Nephron (organoid): ENCODE data around the gene CUL4B.
A peak's percentile ranks its signal among the peaks of the same experiment; 100 is the strongest.

Experiments used
- H3K27ac Mint-ChIP-seq, 3 experiments: 2 replicates each; pipeline ENCODE4 v1.8.0; 2020; ENCODE audit warnings: mixed read lengths in 3 of 3, mild to moderate bottlenecking in 2 of 3, moderate library complexity in 1 of 3
- H3K27me3 Mint-ChIP-seq: 2 replicates; pipeline ENCODE4 v1.8.0; 2021; ENCODE audit warnings: low read depth, mild to moderate bottlenecking, moderate library complexity, mixed read lengths
- H3K36me3 Mint-ChIP-seq: 2 replicates; pipeline ENCODE4 v1.8.0; 2020; ENCODE audit warnings: low read depth, mixed read lengths
- H3K4me1 Mint-ChIP-seq: 2 replicates; pipeline ENCODE4 v1.8.0; 2020; ENCODE audit warnings: mixed read lengths
- H3K4me3 Mint-ChIP-seq, 3 experiments: 2 replicates each; pipeline ENCODE4 v1.8.0; 2020; ENCODE audit warnings: mild to moderate bottlenecking in 3 of 3, mixed read lengths in 3 of 3, moderate library complexity in 2 of 3
- H3K9me3 Mint-ChIP-seq: 2 replicates; pipeline ENCODE4 v1.8.0; 2020; ENCODE audit warnings: mixed read lengths
- TF ChIP-seq, protein P1 (sequence below), 3 experiments: fragments of 200-600 bp; sonication (generic); IDR thresholded peaks; one replicate each; pipeline ENCODE4 v1.5.0; 2021; ENCODE audit warnings: antibody characterized with exemption in 3 of 3; ENCODE audit not compliant: unreplicated experiment in 3 of 3

CUL4B gene

DNA sequence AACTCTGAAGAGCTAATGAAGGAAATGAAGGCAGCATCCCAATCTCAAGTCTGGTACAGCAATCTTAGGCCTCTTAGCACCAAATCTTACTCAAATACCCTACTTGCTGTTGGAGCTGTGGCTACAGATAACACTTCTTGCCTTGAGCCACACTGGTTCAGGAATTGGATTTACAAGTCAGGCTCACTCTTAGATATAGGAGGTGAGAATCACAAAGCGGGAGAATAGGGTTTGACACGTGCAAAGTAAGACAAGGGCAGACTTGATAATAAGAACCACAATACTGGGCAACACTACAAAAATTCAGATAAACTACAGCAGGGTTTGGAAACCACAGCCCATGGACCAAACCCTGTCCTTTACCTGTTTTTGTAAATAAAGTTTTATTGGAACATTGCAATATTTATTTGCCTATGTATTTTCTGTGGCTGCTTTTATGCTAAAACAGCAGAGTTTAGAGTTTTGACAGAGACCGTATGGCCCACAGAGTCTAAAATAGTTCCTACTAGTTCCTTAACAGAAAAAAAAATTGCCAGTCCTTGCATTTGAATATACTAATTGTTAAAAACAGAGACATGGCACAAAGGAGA lies 9.3 kb upstream of the CUL4B start:
- H3K27me3 Mint-ChIP-seq: no peaks in the 10 kb centered on the region
- H3K4me3 Mint-ChIP-seq: no peak overlapping the region
- H3K9me3 Mint-ChIP-seq: peaks cover 4% of the 10 kb centered on the region
- no peaks in the 10 kb centered on the region for H3K36me3 Mint-ChIP-seq
- TF ChIP-seq, protein P1, sequence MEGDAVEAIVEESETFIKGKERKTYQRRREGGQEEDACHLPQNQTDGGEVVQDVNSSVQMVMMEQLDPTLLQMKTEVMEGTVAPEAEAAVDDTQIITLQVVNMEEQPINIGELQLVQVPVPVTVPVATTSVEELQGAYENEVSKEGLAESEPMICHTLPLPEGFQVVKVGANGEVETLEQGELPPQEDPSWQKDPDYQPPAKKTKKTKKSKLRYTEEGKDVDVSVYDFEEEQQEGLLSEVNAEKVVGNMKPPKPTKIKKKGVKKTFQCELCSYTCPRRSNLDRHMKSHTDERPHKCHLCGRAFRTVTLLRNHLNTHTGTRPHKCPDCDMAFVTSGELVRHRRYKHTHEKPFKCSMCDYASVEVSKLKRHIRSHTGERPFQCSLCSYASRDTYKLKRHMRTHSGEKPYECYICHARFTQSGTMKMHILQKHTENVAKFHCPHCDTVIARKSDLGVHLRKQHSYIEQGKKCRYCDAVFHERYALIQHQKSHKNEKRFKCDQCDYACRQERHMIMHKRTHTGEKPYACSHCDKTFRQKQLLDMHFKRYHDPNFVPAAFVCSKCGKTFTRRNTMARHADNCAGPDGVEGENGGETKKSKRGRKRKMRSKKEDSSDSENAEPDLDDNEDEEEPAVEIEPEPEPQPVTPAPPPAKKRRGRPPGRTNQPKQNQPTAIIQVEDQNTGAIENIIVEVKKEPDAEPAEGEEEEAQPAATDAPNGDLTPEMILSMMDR (IDR thresholded peaks at IDR 0.05; ENCODE audit: unreplicated experiment in 3 of 3): no peak
- H3K4me1 Mint-ChIP-seq: no peaks in the 10 kb centered on the region
- no peak overlapping the region for H3K27ac Mint-ChIP-seq

DNA sequence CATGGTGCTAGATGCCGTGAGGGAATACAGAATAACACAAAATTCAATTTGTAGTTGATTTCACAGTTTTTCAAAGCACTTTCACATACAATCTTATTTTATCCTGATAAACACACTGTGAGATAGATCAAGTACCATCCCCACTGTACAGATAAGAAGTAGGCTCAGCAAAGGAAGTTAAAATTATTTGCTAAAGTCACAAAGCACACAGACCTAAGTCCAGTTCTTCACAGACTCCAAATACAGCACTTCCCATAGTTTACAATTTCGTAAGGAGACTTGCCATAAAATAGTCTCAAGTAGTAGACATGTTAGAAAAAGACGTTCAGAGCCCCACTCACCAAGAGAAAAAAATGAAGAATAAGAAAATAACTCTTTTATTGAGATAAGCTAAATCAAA lies 7.8 kb upstream of the CUL4B start:
- Mint-ChIP-seq H3K4me1 (no peaks in the 10 kb centered on the region), H3K36me3 (no peaks in the 10 kb centered on the region), H3K9me3 (no peaks in the 10 kb centered on the region), H3K4me3 (no peak overlapping the region), H3K27ac (no peak overlapping the region), H3K27me3 (no peaks in the 10 kb centered on the region)
- TF ChIP-seq, protein P1 (IDR thresholded peaks at IDR 0.05; ENCODE audit: unreplicated experiment in 3 of 3): no peak

DNA sequence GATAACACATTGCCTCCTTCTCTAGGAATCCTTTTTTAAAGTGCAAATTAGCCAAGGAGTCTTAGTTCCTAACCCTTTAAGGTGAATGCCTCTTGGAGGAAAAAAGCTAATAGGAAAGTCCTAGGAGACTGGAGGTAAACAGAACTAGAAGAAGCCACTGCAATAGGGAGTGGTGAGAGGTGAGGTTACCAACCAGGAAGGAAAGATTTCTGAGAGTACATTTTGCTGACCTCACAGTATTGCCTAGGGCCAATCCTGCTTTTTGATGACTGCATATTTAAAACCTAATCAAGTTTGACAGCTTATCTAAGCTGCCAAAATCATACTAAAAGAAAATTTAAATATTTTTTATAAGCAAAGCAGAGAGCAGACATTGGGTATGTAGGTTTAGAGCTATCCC lies 7.3 kb upstream of the CUL4B start:
- no peak overlapping the region for H3K4me3 Mint-ChIP-seq
- H3K9me3 Mint-ChIP-seq: no peaks in the 10 kb centered on the region
- H3K27me3 Mint-ChIP-seq: no peaks in the 10 kb centered on the region
- no peaks in the 10 kb centered on the region for H3K4me1 Mint-ChIP-seq
- no peaks in the 10 kb centered on the region for H3K36me3 Mint-ChIP-seq
- H3K27ac Mint-ChIP-seq: no peak overlapping the region
- TF ChIP-seq, protein P1 (IDR thresholded peaks at IDR 0.05; ENCODE audit: unreplicated experiment in 3 of 3): no peak

DNA sequence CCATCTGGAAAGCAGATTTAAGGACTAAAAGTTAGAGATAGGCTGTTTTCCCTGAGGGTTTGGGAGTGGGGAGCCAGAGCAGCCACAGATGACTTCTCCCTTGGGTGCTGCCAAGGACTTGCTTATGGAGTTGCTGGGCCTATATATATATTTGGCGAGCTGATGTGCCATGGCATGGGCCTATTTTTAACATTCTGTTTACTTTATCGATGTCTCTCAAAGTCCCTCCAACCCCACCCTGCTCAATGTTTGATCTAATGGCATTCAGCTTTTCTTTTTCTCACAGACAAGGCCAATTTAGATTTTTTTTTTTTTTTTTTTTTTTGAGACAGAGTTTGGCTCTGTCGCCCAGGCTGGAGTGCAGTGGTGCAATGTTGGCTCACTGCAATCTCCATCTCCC lies 6.1 kb upstream of the CUL4B start:
- Mint-ChIP-seq H3K36me3 (no peaks in the 10 kb centered on the region), H3K9me3 (no peaks in the 10 kb centered on the region), H3K27me3 (no peaks in the 10 kb centered on the region), H3K4me1 (peaks cover 7% of the 10 kb centered on the region), H3K4me3 (no peak overlapping the region), H3K27ac (no peak overlapping the region)
- TF ChIP-seq, protein P1 (IDR thresholded peaks at IDR 0.05; ENCODE audit: unreplicated experiment in 3 of 3): no peak

DNA sequence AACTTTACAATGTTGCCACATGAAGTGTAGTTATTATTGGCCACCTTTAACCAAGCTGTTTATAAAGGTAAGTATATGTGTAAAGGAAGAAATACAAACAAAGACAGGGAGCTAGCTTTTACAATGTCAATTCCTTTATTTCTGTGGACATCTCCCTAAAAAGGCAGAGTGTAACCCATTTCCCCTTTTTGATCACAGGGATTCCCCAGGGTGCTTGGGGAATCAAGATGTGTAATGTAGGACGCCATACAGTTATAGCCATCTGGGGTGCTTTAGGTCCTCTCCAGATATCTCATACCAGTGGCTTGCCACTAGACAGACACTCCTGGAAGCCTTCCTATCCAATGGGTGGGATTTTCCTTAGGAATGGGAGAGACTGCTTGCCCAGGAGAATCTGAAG lies 4.2 kb upstream of the CUL4B start:
- H3K36me3 Mint-ChIP-seq: no peaks in the 10 kb centered on the region
- no peak overlapping the region for H3K4me3 Mint-ChIP-seq
- H3K27ac Mint-ChIP-seq: no peak overlapping the region
- no peaks in the 10 kb centered on the region for H3K9me3 Mint-ChIP-seq
- peaks cover 12% of the 10 kb centered on the region for H3K4me1 Mint-ChIP-seq
- no peaks in the 10 kb centered on the region for H3K27me3 Mint-ChIP-seq
- TF ChIP-seq, protein P1 (IDR thresholded peaks at IDR 0.05; ENCODE audit: unreplicated experiment in 3 of 3): no peak

DNA sequence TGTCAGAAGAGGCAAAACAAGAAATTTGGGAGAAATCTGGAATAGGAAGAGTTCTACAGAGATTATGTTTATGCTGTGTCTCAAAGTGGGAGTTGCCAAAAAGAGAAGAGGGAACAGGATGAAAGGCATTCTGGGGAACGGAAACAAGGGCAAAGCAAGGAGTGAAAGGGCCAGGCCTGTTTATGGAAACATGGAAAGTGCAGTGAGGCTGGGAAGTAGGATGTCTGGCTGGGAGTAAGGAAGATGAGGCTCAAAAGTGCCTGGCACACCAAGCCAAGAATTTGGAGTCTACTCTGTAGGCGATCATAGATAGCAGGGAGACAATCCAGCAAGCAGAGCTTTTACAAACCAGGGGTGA lies 1.8 kb upstream of the CUL4B start:
- no peaks in the 10 kb centered on the region for H3K27me3 Mint-ChIP-seq
- H3K9me3 Mint-ChIP-seq: no peaks in the 10 kb centered on the region
- H3K36me3 Mint-ChIP-seq: no peaks in the 10 kb centered on the region
- peaks cover 13% of the 10 kb centered on the region for H3K4me1 Mint-ChIP-seq
- H3K27ac Mint-ChIP-seq: peak overlapping the region; percentile 99
- H3K4me3 Mint-ChIP-seq: peak overlapping the region; percentile 92 to 94 (median 94)
- TF ChIP-seq, protein P1 (IDR thresholded peaks at IDR 0.05; ENCODE audit: unreplicated experiment in 3 of 3): no peak
